DMS114 treated with DMSO at 0.1 percent for 48 hours (cell line): ENCODE data around the gene USP26.
"Not testable (repeated sequence)": the region's sequence is repeated elsewhere in the genome, so short reads cannot be mapped to it uniquely, and the experiment has no call there.

ENCODE experiments used
- DNase-seq: peaks from one replicate; lab custom pipeline; 2025; ENCODE audit not compliant: unreplicated experiment; lab: John Stamatoyannopoulos, UW

USP26 gene, protein sequence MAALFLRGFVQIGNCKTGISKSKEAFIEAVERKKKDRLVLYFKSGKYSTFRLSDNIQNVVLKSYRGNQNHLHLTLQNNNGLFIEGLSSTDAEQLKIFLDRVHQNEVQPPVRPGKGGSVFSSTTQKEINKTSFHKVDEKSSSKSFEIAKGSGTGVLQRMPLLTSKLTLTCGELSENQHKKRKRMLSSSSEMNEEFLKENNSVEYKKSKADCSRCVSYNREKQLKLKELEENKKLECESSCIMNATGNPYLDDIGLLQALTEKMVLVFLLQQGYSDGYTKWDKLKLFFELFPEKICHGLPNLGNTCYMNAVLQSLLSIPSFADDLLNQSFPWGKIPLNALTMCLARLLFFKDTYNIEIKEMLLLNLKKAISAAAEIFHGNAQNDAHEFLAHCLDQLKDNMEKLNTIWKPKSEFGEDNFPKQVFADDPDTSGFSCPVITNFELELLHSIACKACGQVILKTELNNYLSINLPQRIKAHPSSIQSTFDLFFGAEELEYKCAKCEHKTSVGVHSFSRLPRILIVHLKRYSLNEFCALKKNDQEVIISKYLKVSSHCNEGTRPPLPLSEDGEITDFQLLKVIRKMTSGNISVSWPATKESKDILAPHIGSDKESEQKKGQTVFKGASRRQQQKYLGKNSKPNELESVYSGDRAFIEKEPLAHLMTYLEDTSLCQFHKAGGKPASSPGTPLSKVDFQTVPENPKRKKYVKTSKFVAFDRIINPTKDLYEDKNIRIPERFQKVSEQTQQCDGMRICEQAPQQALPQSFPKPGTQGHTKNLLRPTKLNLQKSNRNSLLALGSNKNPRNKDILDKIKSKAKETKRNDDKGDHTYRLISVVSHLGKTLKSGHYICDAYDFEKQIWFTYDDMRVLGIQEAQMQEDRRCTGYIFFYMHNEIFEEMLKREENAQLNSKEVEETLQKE

DNA sequence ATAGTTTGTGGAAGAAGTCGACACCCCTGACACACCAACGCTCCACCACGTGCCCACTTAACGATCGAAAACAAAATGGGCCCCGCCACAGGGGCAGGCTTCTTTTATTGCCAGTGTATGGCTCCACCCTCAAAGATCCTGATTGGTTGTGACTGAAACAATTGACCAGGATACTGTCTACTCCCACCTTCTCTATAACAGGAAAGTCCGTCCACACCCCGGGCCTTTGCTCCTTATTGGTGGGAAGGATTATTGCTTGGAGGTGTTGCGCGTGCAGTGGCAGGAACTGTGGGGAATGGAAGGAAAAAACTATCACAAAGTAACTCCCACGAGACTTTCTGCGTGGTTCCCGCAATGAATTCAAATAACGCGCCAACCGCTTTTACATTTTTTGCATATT is at the start of gene USP26:
Gene USP26 (minus strand): TSS at position 79 of the 400 bp plus-strand sequence. CDS start 68,889 bp downstream, outside the sequence.
- no peak for DNase-seq

DNA sequence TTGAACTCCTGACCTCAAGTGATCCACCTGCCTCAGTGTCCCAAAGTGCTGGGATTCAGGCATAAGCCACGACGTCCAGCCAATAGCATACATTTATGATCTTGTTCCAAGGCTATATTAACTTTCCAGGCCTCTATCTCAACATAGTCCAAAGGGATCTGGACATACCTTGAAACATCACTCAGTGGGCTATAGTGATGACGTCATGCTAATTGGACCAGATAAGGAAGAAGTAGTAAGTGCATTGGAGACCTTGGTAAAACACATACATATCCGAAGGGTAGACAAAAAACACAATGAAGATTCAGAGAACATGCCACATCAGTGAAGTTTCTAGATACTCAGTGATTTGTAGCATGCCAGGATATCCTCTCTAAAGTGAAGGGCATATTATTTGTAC is 37.4 kb upstream of the USP26 start:
- no peak for DNase-seq

DNA sequence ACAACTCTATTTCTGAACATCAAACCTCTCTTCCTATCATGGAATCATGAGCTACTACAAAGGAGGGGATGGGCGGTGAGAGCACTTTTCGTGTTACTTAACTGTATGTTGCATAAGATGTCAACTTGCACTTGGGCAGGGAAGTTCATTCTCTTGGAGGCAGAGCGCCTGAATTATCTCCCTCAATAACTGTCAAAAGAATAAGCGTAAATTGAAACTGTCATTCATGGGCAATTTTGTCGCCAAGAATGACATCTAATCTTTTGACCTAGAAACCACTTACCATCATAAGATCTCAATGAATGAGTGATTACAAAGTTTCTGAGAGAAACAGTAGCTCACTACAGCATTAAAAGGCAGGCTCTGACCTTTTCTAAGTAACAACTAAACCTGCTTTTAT is 23.5 kb upstream of the USP26 start:
- DNase-seq: no peak

DNA sequence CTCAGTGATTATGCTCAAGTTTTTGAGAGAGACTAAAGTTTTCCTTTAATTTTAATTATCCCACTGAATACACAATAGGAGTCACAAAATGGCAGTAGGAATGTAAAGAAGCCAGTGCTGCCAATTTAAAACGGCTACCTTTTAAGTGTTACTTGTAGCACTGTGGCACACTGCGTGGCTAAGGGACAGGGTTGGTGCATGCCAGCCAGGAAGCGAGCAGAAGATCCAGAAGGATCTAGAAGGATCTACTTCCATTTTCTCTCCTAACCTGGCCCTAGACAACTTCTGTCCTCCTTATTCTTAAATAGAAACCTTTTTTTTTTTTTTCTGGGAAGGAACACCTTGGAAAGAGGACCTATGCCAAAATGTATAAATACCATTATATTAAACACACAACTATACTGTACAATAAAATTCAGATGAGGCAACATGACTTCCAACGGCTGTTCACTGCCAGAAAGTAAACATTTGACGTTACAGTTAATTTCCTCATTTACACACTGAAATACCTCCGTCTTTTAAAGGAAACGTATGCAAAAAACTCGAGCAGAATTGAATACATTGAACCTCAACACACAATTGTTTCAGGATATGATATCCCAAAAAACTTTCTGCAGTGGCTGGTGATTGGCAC is 2.7 kb downstream of the USP26 start:
- DNase-seq: no peak

DNA sequence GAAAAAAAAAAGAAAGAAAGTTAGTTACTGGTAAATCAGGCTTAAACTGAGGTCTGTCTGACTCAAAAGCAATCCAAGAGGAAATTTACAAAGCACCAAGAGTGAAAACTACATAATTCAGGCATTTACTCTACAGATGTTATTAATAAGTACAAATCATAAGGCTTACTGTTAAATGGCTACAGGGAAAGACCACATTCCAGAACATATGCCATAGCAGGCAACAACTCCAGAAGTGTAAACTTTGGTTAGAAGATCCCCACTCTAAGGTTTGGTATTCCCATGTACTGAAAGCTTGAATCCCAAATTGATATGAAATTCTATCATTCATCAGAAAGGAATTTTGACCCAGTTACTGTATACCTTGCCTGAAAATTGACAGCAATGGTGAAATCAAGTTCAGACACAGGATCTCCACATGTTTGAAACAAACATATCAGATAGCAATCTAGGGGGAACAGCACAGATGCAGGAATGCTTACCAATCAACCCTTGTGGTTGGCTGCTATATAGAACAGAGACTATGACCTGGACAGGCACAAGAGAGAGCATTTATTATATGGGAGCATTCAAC is 6.6 kb downstream of the USP26 start:
- no peak for DNase-seq

DNA sequence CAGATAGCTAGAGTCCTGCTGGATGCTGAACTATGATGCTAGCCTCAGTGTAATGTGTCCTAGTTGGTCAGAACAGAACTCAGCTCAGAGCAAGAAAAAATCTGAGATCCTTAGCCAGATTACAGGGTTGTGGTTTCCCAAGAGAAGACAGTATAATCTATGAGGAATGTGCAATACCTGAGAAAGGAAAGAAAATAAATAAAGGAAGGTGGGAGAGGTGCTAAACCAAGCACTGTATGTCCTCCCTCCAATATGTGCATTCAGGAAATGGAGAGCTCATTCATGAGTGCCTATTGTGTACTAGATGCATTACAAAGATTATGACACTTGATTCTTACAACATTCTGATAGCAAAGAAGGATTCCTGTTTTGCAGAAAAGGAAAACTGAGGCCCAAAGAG is 7.5 kb downstream of the USP26 start:
- DNase-seq: no peak

DNA sequence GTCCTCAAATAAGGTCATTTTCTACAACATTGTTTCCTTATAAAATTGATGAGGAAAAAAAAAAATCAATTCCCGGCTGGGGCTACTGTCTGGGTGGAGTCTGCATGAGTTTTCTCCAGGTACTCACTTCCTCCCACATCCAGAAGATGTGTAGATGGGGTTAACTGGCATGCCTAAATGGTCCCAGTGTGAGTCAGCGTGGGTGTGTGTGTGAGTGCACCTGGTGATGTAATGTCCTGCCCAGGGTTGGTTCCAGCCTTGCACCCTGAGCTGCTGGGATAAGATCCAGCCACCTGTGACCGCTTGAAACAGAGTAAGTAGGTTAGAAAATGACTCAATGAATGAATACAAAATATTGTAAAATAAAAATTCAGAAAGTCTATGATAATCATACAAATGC is 11.1 kb downstream of the USP26 start:
- DNase-seq: no peak

DNA sequence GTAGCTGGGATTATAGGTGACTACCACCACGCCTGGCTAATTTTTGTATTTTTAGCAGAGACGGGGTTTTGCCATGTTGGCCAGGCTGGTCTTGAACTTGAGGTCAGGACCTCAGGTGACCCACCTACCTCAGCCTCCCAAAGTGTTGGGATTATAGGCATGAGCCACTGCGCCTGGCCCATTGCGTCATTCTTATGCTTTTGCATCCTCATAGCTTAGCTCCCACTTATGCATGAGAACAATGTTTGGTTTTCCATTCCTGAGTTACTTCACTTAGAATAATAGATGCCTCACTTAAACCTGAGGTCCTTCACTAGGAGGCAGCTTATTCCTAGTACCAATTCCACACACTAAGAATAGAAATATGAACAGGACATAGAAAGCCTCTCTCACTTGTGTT is 11.9 kb downstream of the USP26 start:
- DNase-seq: not testable (repeated sequence)

DNA sequence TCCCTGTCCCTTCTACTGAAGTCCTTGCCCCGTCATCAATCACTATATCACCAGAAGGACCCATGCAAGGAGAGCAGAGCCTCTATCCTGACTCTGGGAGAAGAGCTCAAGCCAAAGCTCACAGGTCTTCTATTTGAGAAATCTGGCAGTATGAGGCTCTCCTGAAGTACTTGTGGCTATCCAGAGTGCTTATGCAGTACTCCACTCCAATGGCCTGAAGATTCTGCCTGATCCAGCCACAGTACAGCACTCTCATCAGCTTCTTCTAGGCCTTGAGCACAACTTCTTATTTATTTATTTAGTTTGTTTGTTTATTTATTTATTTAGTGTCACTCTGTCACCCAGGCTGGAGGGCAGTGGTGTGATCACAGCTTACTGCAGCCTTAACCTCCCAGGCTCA is 13.0 kb downstream of the USP26 start:
- DNase-seq: no peak

DNA sequence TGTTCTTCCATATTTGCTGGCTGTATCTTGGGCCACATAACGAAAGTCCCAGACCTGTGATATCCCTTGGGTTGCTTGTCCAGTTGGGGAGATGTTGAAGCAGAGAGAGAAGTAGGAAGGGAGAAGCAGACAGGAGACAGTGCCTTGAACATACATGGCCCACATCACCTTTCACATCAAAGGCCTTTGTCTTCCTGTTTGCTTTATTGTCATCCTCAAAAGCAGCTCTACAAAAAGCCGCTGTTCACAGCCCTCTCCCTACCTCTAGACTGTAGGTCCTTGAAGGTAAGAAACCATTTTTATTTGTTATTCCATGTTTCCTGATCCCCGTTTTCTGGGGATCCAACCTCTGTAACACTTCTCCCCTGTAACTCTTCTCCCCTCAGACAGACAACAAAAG is 14.9 kb downstream of the USP26 start:
- no peak for DNase-seq

DNA sequence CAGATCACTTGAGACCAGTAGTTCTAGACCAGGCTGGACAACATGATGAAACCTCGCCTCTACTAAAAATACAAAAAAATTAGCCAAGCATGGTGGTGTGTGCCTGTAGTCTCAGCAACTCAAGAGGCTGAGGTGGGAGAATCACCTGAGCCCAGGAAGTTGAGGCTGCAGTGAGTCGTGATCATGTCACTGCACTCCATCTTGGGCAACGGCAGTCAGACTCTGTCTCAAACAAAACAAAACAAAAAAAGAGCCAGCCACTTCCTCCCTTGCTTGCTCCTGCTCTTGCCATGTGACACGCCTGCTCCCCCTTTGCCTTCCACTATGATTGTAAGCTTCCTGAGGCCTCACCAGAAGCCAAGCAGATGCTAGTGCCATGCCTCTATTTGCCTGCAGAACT is 19.1 kb downstream of the USP26 start:
- not testable (repeated sequence) for DNase-seq

DNA sequence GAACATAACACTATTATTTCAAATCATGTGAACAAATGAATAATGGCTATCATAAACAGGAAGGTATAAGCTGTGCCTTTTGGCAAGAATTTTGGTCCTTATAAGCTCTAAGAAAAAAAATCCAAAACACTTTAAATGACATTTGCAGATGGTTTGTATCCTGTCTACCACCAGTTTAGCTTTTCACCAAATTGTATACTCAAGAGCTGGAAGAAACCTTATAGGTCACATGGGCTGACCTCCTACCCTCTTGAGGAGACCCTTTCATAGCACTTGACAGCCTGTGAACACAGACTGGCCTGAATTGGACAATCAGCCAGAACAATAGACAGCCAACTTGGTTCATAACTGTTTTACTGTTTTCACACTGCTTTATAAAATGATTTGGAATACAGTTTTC is 24.3 kb downstream of the USP26 start:
- DNase-seq: no peak

DNA sequence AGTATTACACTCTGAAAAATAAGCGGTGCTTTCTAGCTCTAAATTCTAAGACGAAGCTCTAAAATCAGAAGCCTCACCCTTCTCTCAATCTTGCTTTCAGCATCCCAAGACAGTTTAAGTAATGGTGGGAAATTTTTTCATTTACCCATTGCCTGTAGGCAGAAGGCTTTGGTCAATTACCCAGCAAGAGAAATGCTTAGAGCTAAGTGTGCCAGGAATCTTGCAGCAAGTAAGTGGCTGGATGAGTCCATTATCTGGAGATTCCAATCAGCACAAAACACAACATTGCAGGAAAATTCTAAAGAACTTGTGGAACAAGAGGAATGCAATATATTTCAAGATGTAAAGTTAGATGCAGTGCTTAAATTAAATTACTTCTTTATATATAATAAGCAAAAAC is 28.4 kb downstream of the USP26 start:
- no peak for DNase-seq

DNA sequence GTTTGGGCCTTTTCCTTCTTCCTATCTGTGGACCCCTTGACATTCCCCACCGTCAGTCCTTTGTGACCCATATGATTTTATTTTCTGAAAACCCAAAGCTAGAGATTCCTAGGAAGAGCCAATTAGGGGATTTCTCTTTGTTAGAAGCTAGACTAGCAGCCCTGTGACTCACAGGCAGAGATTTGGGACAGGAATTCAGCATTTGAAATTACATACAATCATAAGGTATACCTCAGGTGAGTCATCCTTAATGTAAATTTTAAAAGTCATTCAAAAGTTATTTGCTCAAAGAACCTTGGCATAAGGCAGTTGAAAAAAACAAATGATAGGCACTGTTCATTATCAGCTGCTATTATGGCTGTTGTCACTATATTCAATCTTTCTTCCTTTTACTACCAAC is 40.6 kb downstream of the USP26 start:
- DNase-seq: no peak

DNA sequence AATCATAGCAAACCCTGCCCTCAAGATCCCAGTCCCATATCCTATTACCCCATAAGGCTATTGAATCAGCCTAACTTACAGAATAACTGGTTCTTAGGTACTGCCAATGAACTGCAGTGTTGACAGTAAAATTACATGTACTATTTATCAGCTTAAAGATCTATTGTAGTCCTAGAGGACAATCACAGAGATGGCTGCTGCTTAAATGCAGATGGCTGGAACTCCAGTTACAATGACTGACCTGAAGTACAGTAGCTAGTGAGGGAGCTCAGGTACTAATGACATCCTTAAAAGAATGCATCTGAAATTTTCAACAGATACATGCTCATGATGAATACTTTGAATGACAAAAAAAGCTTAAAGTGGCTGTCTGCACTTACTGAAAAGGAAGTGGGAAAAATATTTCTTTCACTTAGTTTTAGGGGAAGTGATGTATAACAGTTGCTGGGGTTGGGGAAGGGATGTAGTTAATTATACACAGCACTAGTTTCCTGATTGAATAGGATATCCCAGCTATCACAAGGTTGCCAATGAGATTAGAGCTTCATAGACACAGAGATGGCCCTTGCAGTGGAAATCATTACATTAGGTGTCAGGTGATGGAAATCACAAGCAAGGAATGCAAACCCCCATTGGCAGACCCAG is 42.0 kb downstream of the USP26 start:
- DNase-seq: no peak

DNA sequence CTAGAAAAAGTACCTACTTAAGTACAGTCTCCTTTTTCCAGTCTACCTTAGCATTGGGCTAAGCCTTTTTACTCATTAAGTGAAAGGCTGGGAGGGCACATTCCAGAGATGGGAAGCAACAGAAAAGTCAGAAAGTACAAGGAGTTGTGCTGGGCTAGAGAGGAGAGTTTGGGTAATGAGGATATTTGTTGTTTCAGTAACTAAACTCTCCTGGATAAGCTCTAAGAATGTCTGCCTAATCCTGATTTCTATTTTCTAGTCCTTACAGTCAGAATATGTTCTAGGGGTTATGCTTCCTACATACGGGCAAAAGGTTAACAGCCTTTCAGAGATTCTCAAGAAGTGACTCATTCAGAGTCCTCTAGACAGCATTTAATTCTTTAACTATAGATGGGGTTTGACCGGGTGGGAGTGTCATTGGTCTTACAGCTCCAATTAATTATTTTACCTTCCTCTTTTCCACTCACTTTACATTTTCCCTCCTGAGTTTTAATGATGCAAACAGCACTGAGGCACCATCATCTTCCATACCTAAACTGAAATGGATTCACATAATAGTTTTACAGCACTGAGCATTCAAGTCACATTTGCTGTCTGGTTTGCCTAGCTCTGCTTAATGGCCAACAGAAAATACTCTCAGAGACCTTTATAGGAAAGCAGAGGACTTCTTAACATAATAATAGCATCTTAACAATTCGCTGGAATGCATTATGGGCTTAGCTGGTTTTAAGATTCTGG is 42.9 kb downstream of the USP26 start:
- DNase-seq: no peak

DNA sequence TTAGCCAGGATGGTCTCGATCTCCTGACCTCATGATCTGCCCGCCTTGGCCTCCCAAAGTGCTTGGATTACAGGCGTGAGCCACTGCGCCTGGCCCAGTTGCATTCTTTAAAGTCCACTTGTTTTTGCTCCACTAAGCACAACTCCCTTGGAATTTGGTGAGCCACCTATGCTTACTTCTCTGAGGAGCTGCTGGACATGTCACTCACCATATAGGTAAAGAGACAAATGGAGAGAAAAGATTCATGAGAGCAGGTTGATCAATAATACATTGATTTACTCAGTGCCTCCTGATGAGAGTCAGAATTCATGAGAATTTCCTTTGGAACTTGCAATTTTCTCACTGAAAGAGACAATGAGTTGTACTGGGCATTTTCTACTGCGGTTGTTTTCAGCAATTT is 48.2 kb downstream of the USP26 start:
- no peak for DNase-seq

DNA sequence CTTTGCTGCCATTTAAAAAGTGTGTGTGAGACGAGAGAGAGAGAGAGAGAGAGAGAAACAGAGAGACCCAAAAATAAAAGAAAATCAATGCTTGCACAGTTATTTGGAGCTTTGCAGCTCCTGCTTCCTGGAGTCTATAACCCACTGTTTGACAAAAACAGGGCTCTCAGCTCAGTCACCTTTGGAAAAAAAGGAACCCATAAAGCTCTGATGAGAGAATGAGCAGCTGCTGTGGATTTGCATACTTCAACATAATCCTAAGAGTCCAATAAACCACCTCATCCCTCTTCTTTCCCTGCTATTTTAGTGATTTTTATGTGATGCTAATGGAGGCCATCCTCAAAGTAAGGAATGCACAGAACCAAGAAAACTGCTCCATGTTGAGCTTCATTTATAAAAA is 50.3 kb downstream of the USP26 start:
- DNase-seq: no peak

DNA sequence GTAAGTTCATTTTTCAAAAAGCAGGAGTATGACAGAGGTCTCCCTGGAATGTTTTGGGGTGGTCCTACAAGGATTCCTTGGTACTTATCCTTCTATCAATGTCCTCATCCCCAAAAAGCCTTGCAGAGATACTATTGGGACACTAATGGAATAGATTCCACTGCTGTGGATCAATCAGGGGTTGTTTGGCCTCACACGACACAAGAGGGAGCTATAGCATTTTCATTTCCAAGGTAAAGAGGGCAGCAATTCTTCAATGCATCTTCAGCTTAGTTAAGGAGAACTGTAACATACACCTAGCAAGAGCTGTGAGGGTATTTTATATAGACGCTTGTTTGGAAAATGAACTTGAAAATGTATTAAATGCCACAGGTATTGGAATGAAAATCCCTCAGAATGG is 50.9 kb downstream of the USP26 start:
- DNase-seq: no peak

DNA sequence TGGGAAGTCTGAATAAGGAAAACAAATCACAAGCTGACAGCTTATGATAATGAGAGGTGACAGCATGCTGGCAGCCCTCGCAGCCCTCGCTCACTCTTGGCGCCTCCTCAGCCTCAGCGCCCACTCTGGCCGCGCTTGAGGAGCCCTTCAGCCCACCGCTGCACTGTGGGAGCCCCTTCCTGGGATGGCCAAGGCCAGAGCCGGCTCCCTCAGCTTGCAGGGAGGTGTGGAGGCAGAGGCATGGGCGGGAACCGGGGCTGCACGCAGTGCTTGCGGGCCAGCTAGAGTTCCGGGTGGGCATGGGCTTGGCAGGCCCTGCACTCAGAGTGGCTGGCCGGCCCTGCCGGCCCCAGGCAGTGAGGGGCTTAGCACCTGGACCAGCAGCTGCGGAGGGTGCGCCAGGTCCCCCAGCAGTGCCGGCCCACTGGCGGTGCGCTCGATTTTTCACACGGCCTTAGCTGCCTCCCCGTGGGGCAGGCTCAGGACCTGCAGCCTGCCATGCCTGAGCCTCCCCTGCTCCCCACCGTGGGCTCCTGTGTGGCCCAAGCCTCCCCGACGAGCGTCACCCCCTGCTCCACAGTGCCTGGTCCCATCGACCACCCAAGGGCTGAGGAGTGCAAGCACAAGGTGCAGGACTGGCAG is 52.6 kb downstream of the USP26 start:
- DNase-seq: not testable (repeated sequence)
